Measurements from ENCODE around the gene UMODL1.

UMODL1 gene

DNA sequence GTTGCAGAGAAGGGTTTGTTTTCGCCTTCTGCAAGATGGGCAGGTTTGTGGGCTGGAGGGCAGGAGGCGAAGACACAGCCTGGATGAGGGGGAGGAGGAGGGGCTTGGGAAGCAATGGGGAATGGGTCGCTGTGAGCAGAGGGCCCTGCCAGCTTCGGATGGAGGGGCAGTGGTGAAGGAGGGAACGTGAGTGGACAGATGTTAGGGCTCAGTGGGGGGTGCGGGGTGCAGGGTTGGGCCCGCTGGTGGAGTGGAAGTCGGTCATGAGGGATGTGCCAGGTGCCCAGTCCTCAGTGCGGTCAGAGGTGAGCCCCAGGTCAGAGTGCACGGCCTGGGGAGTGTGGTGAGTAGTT lies 92.4 kb downstream of the UMODL1 start:
- DNase-seq (ENCODE audit: low spot score) = no peak
- TF ChIP-seq, protein P1, sequence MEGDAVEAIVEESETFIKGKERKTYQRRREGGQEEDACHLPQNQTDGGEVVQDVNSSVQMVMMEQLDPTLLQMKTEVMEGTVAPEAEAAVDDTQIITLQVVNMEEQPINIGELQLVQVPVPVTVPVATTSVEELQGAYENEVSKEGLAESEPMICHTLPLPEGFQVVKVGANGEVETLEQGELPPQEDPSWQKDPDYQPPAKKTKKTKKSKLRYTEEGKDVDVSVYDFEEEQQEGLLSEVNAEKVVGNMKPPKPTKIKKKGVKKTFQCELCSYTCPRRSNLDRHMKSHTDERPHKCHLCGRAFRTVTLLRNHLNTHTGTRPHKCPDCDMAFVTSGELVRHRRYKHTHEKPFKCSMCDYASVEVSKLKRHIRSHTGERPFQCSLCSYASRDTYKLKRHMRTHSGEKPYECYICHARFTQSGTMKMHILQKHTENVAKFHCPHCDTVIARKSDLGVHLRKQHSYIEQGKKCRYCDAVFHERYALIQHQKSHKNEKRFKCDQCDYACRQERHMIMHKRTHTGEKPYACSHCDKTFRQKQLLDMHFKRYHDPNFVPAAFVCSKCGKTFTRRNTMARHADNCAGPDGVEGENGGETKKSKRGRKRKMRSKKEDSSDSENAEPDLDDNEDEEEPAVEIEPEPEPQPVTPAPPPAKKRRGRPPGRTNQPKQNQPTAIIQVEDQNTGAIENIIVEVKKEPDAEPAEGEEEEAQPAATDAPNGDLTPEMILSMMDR (IDR thresholded peaks at IDR 0.05; ENCODE audit: borderline replicate concordance, control extremely low read depth, extremely low read depth, insufficient read depth, missing control alignments) = no peak
- in situ Hi-C loops (cut with MboI; ENCODE audit: low sequenced_read_pairs, unreplicated experiment) = no loop called here

DNA sequence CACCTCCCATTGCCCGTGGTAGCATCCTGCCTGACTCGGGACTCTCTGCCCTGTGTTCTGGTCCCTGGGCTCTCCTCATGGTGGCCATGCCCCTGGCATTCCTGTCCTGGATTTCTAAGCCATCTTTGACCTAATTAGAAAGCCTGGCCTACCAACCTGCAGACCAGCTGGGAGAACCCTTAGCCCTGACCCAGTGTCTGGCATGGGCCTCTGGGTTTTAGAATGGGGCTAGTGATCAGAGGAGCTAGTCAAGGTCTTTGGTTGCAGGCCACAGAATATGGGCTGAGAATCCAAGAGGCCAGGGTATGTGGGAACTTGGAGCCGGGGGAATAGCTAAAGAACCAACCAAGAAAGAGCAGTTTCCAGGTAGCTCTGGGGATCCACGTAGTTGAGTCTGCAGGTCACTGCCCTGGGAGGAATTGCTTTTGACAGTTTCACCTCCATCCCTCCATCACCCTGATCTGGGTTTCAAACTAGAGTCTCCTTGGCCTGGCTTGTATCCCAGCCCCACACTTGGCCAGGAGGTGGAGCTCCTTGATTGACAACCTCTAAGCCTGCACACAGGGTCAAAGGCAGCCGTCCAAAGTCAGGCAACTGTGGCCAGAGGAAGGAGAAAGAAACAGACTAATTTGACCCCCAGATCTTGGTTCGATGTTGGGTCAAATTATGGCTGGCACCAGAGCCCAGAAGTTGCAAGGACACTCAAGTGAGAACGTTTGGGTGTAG lies 93.1 kb downstream of the UMODL1 start:
- TF ChIP-seq, protein P1 (IDR thresholded peaks at IDR 0.05; ENCODE audit: borderline replicate concordance, control extremely low read depth, extremely low read depth, insufficient read depth, missing control alignments) = peak; percentile 76
- peak; percentile 81 for DNase-seq (ENCODE audit: low spot score)
- in situ Hi-C loops (cut with MboI; ENCODE audit: low sequenced_read_pairs, unreplicated experiment) = no loop called here

DNA sequence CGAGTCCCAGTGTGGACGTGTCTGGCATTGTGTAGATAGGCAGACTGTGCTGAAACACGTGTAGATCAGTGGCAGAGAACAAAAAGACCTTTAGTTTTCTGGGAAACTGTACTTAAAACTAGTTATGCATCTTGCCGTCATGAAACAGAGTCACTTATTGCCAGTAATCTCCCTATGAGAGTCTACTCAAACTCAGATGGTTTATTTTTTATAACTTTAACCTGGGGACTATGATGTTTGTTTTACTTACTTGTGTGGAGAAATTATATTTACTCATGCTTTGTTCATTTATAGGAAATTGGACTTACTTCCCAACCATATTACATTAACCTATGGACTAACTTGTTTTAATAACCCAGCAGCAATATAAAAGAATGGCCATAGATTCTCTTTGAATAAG lies 93.7 kb downstream of the UMODL1 start:
- in situ Hi-C loops (cut with MboI; ENCODE audit: low sequenced_read_pairs, unreplicated experiment) = no loop called here
- TF ChIP-seq, protein P1 (IDR thresholded peaks at IDR 0.05; ENCODE audit: borderline replicate concordance, control extremely low read depth, extremely low read depth, insufficient read depth, missing control alignments) = no peak
- DNase-seq (ENCODE audit: low spot score) = no peak

DNA sequence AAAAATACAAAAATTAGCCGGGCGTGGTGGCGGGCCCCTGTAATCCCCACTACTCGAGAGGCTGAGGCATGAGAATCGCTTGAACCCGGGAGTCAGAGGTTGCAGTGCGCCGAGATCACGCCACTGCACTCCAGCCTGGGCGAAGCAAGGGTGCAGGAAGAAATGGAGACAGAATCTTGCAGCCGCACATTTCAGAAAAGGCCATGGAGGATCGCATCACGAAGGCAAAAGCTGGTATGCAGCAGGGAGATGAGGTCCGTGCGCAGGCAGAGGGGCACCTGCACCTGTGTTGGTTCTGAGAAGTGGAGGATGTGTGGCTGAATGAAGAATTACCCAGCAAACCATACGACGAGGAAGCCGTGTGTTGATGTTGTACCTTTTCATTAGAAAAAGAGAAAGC lies 94.8 kb downstream of the UMODL1 start:
- in situ Hi-C loops (cut with MboI; ENCODE audit: low sequenced_read_pairs, unreplicated experiment) = no loop called here
- DNase-seq (ENCODE audit: low spot score) = no peak
- TF ChIP-seq, protein P1 (IDR thresholded peaks at IDR 0.05; ENCODE audit: borderline replicate concordance, control extremely low read depth, extremely low read depth, insufficient read depth, missing control alignments) = no peak

DNA sequence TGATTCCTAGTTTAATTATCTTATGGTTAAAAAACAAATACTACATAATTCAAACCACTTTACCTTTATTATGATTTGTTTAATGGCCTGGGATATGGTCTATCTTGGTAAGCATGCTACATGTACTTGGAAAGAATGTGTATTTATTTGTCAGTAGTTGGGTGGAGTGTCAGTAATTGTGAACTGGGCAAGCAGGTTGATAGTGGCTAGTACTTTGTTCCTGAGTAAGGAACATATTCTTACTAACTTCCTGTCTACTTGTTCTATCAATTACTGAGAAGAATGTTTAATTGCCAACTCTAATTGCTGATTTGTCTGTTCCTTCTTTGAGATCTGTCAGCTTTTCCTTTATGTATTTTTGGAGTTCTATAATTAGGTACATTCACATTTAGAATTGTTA lies 98.6 kb downstream of the UMODL1 start:
- TF ChIP-seq, protein P1 (IDR thresholded peaks at IDR 0.05; ENCODE audit: borderline replicate concordance, control extremely low read depth, extremely low read depth, insufficient read depth, missing control alignments) = no peak
- DNase-seq (ENCODE audit: low spot score) = no peak
- in situ Hi-C loops (cut with MboI; ENCODE audit: low sequenced_read_pairs, unreplicated experiment) = loop anchor here (5.0 kb wide), 1 partner anchor 83 kb away; no protein-coding TSS in a partner anchor

DNA sequence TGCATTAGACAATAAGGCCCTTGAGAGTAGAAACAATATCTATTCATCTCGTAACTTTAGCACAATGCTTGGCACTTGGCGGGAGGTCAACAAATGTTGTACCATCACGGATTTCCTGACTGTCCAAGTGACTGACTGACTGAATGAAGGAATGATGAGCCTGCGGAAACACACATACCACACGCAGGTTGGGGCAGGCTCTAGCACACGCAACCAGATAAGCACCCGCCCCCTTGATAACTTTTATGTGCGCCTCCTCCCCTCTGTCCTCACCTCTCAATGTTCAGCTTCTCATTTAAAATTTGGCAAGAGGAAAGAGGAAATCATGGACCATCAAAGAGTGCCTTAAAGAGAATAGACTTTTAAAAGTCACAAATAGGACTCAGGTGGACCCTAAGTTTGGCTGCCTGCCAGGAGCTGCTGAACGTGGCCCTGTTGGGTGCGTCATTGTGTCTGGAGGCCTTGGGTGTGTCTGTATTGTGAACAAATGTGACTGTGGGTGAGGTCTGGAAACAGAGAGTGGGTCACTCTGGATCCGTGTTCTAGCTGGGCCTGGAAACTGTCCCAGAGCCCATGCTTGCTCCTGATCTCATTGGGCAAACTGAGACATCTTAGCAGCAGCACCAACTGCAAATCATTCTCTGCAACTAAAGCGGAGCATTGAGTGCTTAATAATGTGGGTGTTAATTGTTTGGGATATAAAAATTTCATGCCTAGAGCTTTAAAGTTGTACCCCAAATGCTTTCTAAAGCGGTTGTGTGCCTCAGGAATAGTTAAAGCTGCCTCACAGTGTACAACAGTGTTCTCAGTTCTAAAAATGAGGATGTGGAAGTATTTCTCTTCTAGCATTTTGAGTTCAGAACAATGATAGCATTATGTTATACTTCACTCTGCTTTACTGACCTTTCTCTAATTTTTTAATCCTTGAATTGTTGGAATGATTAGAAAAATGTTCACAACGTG lies 100.3 kb downstream of the UMODL1 start:
- no peak for DNase-seq (ENCODE audit: low spot score)
- TF ChIP-seq, protein P1 (IDR thresholded peaks at IDR 0.05; ENCODE audit: borderline replicate concordance, control extremely low read depth, extremely low read depth, insufficient read depth, missing control alignments) = no peak
- in situ Hi-C loops (cut with MboI; ENCODE audit: low sequenced_read_pairs, unreplicated experiment) = loop anchor here (5.0 kb wide), 1 partner anchor 81 kb away; no protein-coding TSS in a partner anchor

Measured in GM13976 (cell line).